SK-N-SH (cell line): ENCODE results near the gene METTL21C.

Experiments used
- GABPA ChIP-seq: IDR thresholded peaks from 2 replicates; pipeline ENCODE4 v1.4.0; 2012; ENCODE audit warnings: low read depth, mild to moderate bottlenecking
- POLR2AphosphoS5 ChIP-seq: IDR thresholded peaks from 2 replicates; pipeline ENCODE4 v1.6.1; 2012; ENCODE audit warnings: low read depth, low read length
- RXRA ChIP-seq: IDR thresholded peaks from 2 replicates; pipeline ENCODE4 v1.4.0; 2012; ENCODE audit warnings: low read depth, mild to moderate bottlenecking, borderline replicate concordance
- TF ChIP-seq, protein P1 (sequence below): fragments of 200-600 bp; sonication (generic); IDR thresholded peaks from 2 replicates; pipeline ENCODE4 v1.6.1; 2017; ENCODE audit warnings: antibody characterized with exemption, mild to moderate bottlenecking, moderate library complexity

DNA sequence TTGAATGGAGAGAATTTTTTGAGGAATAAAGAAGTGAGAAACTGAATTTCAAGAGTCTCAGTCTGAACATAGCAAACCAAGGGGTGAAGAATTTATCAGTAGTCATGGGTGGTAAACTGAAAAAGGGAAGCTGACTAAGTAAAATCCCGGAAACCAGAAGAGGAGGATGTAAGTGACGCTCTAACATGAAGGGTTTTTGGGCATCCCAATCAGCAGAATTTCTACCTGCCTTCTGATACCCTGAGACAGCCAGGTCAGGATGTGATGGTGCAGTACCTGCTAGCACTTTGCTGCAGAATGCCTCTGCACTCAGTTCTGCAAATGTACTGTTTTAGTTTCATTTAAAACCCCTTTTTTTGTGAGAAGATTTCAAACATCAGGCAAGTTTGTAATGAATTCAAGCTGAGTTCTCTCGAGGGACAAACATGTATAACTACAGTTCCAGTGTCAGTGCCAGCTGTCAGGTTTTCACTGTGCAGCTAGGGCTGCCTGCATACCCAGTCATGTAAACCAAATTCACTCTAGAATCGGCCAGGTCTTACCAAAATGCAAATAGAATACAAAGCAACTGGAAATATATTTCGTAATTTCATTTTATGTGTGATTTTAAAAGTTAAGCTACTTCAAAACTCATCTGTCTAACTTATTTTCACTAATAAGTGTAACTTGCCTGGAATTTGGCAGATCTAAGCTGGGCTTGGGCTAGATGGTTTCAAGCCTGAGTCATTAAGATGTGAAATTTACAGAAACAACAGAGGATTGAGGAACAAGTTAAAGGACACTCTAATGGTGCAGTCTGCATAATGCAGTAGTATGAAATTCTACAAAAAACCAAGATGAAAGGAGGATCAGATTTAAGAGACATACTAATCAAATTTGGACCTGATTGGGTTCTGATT is 13.8 kb downstream of the METTL21C start:
- no peak for TF ChIP-seq GABPA
- no peak for TF ChIP-seq POLR2AphosphoS5
- TF ChIP-seq, protein P1, sequence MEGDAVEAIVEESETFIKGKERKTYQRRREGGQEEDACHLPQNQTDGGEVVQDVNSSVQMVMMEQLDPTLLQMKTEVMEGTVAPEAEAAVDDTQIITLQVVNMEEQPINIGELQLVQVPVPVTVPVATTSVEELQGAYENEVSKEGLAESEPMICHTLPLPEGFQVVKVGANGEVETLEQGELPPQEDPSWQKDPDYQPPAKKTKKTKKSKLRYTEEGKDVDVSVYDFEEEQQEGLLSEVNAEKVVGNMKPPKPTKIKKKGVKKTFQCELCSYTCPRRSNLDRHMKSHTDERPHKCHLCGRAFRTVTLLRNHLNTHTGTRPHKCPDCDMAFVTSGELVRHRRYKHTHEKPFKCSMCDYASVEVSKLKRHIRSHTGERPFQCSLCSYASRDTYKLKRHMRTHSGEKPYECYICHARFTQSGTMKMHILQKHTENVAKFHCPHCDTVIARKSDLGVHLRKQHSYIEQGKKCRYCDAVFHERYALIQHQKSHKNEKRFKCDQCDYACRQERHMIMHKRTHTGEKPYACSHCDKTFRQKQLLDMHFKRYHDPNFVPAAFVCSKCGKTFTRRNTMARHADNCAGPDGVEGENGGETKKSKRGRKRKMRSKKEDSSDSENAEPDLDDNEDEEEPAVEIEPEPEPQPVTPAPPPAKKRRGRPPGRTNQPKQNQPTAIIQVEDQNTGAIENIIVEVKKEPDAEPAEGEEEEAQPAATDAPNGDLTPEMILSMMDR, result no peak
- TF ChIP-seq RXRA, result no peak
